ENCODE results near the gene ALDH1L1.

The ALDH1L1 gene

DNA sequence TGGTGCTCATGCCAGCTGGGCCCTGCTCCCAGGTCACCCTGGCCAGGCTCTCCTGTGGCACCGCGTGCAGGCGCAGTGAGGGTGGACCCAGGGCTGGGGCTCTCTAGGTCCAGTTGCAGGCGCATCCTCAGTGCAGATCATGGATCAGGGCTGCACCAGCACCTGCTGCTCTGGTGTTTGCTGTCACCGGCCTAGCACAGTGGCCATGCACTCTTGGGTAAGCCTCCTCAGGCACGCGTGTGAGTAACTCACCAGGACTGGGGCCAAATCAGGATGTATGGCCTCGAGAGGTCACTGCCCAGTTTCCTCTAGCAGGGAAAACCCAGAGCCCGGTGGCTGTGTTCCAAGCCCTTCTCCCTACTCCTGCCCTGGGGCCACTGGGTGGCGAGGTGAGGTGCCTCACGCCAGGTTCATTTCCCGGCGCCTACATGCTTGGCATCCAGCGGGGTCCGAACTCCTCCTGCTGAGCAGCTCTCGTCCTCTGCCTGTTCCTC lies 50.9 kb downstream of the ALDH1L1 start:
- TF ChIP-seq GATA3 (IDR thresholded peaks at IDR 0.05; ENCODE audit: low read depth, low read length) (no peak), GATA2 (IDR thresholded peaks at IDR 0.05; ENCODE audit: low read depth, low read length) (no peak)

DNA sequence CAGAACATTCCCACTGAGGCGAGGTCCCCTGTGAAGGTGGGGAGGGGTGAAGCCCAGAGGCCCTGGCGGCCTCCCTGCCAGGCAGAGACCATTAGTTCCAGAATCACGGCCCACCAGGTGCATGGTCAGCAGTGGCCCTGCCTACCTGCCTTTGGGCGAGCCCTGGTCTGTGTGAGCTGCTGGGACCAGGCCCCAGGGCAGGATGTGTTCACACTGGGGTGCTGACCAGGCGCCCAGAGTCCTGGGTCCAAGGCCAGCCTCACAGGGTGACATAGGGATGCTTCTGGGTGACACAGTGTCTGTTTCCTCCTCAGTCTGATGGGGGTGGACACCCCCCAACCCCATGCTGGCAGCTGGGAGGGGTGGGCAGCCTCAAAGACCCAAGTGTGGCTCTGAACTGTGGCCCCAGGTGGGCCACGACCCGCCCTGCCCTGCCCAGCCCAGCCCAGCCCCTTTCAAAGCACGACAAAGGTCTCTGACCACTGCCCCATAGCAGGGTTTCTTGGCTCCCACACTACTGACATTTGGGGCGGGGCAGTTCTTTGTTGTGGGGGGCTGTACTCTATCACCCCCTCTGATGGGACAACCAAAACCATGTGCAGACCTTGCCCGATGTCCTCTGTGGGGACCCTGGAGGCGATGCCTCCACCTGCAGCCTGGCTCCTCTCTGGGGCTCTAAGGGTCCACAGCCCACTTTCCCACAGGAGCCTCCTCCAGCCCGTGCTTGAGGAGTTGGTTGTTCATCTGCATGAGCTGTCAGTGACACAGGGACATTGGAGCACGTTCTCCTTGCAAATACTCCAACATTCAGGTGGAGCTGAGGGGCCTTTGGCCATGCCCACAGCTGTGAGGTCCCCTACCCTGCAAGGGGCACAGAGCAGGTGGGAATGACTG lies 51.6 kb downstream of the ALDH1L1 start:
- no peak for TF ChIP-seq GATA3 (IDR thresholded peaks at IDR 0.05; ENCODE audit: low read depth, low read length)

DNA sequence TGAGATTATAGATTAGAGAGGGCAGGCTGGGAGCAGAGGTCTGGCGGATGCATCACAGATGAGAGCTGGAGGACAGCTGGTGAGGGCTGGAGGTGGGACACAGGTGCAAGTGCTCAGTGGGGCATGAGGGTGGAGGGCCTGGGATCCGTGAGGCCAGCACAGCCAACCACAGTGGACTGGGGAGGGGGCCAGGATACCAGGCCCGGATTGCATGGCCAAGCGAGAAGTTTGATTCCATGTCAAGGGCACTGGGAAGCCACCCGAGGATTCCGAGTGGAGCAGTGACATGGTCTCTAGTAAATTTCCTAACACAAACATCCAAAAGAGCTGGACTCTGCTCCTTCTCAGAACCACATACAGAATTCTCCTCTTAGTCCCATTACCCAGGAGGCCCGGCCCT lies 52.5 kb downstream of the ALDH1L1 start:
- no peak for TF ChIP-seq GATA2 (IDR thresholded peaks at IDR 0.05; ENCODE audit: low read depth, low read length)
- no peak for TF ChIP-seq GATA3 (IDR thresholded peaks at IDR 0.05; ENCODE audit: low read depth, low read length)

DNA sequence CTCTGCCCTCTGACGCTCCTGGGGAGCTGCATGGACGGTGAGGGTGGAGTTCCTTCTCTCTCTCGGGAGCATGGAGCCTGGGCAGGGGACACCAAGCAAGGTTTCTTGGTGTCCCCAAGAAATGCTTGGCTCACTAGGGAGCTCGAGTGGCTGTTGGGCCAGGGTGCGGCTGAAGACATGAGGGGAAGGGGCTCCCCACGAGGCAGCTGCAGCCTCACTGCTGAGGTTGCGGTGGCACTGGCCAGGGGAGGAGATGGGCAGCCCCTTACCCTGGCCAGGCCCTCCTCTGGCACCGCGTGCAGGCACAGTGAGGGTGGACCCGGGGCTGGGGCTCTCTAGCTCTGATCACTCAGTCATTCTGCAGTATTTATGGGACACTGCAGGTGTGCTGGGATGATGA lies 52.9 kb downstream of the ALDH1L1 start:
- TF ChIP-seq GATA3 (IDR thresholded peaks at IDR 0.05; ENCODE audit: low read depth, low read length) (no peak), GATA2 (IDR thresholded peaks at IDR 0.05; ENCODE audit: low read depth, low read length) (no peak)

DNA sequence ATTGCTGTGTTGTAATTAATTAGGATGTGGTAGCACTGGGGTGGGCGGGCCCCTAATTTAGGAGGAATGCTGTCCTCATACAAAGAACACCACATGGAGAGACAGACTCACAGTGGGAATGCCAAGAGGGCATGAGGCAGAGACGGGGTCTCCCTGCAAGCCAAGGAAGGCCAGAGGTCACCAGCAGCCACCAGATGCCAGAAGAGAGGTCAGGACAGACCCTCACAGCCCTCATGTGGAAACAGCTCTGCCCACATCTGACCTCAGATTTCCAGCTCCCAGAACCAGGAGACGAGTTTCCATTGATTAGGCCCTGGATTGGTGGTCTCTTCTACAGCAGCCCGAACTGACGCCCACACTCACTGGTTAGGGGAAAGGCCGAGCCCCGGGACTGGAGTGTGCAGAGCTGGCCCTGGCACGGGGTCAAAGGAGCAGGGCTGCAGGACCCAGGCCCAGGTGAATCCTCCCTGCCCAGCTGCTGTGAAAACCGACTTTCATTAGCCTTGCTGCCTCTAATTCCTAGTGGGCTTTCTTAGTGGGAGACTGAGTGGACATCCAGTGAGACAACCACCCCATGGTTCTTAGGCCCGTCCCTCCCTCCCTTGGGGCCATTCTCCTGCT lies 53.5 kb downstream of the ALDH1L1 start:
- TF ChIP-seq GATA2 (IDR thresholded peaks at IDR 0.05; ENCODE audit: low read depth, low read length) (no peak), GATA3 (IDR thresholded peaks at IDR 0.05; ENCODE audit: low read depth, low read length) (no peak)

DNA sequence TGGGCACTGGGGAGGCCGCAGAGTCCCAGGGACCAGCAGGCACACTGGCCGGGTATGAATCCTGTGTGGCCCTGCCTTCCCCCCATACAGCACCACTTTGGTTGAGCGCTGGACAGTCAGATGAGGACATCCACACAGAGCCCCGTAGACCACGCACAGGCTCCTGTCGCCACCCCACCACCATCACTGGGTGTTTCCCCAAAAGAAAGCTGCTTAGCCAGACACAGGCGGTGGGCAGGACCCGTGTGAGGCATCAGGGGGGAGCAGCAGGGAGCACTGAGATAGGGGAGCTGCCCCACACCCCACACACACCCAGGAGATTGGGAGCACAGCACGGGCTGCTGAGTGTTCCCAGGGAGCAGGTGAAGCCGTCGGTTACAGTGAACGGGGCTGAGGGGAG lies 54.1 kb downstream of the ALDH1L1 start:
- TF ChIP-seq GATA3 (IDR thresholded peaks at IDR 0.05; ENCODE audit: low read depth, low read length) (no peak), GATA2 (IDR thresholded peaks at IDR 0.05; ENCODE audit: low read depth, low read length) (no peak)

DNA sequence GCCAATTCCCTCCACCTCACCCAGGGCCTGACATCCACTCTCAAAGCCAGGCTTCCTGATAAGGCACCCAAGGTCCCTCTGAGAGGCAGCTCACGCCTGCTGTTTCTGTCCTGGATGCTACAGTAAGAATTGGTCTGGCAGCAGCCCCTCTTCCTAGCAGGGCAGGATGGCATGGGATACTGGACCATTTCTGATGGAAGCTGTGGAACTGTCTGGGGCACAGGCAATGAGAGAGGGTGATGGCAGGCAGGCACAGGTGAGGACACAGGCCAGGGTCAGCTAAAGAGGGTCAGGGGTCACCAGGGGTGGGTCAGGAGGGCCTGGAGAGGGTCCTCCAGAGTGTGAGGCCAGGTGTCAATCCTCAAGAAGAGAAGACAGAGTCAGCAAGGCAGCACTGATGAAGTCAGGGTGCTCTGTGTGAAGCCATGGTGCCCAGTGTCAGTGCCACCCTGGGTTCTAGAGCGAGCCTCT lies 54.6 kb downstream of the ALDH1L1 start:
- TF ChIP-seq GATA2 (IDR thresholded peaks at IDR 0.05; ENCODE audit: low read depth, low read length) (no peak), GATA3 (IDR thresholded peaks at IDR 0.05; ENCODE audit: low read depth, low read length) (no peak)

DNA sequence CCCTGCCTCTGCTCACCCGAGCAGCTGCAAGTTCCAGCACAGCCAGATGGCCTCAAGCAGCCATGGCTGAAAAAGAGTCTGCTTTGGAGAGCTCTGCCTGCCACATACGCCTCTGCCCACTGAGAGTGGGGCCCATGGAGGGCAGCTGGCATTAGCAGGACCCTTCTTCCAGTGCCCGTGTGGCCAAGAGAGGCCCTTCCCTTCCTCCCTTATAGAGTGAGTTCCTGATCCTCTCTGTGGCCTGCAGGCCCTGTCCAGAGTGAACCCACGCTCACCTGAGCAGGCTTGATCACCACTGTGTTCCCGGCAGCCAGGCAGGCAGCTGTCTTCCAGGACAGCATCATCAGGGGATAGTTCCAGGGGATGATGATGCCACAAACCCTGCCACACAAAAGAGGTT lies 55.0 kb downstream of the ALDH1L1 start:
- TF ChIP-seq GATA2 (IDR thresholded peaks at IDR 0.05; ENCODE audit: low read depth, low read length) (no peak), GATA3 (IDR thresholded peaks at IDR 0.05; ENCODE audit: low read depth, low read length) (no peak)

DNA sequence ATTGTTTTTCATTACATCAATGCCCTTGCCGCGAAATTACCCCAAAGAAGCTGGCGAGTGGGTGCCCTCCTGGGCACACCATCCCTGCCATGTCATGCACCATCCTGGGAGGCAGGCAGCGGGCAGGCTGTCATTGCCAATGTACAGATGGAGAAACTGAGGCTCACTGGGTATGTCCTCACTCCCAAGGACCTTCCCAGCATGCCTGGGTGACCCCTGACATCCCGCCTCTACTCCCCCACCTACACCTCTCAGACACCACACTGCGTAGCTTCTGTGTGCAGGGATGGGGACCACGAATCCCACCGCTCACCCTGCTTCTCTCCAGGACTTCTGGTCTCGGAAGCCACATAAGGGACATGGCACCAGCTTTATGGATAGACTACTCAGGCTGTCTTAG lies 55.5 kb downstream of the ALDH1L1 start:
- TF ChIP-seq GATA3 (IDR thresholded peaks at IDR 0.05; ENCODE audit: low read depth, low read length) (no peak), GATA2 (IDR thresholded peaks at IDR 0.05; ENCODE audit: low read depth, low read length) (no peak)

DNA sequence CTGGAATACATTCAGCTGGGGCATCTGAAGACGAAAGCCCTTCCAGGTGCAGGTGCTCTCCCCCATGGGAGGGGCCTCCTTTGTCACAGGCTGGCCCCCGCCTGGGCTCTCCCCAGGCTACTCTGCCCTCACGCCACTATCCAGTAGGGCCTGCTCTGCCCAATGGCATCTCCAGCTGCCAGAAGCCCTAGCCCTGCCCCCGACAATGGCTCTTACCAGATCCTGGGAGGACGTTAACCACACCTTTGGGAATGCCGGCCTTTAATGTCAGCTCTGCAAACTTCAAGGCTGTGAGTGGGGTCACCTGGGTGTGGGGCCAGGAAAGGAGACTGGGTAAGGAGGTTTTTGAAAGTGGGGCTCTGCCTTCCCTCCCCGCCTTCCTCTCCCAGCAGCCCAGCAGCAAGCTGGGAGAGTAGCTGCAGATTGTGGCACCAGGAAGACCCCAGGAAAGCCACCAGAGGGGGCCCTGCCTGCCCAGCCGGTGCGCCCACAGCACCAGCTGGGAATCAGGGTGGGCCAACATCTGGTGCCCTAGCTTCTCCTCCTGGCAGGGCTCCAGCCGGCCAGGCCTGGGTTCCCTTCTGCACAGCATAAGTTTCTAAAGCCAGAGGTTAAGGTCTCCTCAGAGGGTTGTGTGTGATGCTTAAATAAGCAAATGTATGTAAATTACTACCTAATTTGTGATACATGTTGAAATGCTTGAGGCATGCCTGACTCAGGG lies 56.1 kb downstream of the ALDH1L1 start:
- TF ChIP-seq GATA3 (IDR thresholded peaks at IDR 0.05; ENCODE audit: low read depth, low read length) = no peak
- no peak for TF ChIP-seq GATA2 (IDR thresholded peaks at IDR 0.05; ENCODE audit: low read depth, low read length)

DNA sequence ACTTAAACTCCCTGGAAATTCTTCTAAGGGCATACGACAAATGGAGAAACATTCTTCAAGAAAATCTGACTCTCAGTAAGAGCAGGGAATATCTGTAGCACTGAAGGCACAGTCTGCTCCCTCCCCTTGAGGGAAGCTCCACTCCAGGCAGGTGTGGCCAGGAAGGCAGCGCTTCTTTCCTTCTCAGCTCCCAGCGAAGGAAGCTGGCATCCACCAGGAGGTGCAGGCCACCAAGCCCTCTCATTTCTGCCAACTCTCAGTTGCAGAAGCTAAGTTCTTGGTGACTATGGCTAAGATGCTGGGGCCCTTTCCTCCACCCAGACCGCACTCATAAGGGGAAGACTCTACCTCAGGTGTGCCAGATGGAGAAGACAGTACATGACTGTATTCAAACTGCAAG lies 58.8 kb downstream of the ALDH1L1 start:
- no peak for TF ChIP-seq GATA3 (IDR thresholded peaks at IDR 0.05; ENCODE audit: low read depth, low read length)
- no peak for TF ChIP-seq GATA2 (IDR thresholded peaks at IDR 0.05; ENCODE audit: low read depth, low read length)

DNA sequence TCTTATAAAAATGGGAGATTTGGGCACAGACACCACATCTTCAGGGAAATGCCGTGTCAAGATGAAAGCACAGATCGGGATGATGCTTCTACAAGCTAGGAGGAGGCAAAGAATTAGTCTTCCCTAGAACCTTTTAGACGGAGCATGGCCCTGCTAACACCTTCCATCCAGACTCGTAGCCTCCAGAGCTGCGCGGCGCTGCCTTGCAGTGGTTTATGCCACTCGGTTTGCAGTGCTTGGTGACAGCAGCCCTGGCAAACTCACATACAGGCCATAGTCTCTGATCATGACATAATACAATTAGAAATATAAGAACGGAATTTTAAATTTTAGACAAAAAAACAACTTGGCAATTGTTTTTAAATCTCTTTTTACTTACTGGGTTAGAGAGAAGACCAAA lies 59.3 kb downstream of the ALDH1L1 start:
- TF ChIP-seq GATA2 (IDR thresholded peaks at IDR 0.05; ENCODE audit: low read depth, low read length) = no peak

DNA sequence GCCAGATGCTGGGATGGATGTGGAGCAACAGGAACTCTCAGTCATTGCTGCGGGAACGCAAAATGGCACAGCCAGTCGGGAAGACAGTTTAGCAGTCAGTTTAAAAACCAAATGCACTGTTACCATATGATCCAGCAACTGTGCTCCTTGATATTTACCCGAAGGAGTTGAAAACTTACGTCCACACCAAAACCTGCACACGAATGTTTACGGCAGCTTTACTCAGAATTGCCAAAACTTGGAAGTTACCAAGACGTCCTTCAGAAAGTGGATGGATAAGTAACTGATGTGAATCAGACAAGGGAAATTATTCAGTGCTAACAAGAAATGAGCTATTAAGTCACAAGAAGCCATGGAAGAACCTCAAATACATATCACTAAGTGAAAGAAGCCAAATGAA lies 60.4 kb downstream of the ALDH1L1 start:
- TF ChIP-seq GATA2 (IDR thresholded peaks at IDR 0.05; ENCODE audit: low read depth, low read length) (no peak), GATA3 (IDR thresholded peaks at IDR 0.05; ENCODE audit: low read depth, low read length) (no peak)

DNA sequence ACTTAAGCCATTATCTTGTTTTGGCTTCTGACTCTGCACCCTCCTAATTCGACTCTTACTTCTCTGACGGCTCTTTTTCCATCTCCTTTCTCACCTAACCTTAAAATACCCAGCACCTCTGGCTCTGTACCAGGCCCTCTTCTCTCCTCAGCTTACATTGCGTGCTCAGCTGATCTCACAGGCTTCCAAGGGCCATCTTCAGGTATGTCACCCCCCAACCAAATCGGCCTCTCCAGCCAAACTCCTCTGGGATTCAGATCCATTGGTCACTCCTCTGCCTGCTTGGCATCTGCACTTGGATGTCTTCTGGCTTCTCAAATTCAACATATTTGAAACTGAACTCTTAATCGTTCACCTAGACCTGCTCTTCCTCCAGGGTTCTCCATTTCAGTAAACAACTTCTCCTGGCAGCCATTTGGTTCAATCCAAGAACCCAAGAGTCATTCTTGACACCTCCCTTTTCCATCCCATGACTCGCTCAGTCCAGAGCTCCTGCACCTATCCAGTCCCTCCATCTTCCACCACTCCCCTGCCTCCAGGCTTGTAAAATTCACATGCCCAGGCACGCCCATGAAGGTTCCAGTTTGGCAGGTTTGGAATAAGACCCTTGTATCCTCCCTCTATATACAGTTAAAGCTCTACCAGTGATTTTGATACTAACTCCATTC lies 61.2 kb downstream of the ALDH1L1 start:
- TF ChIP-seq GATA3 (IDR thresholded peaks at IDR 0.05; ENCODE audit: low read depth, low read length) (no peak), GATA2 (IDR thresholded peaks at IDR 0.05; ENCODE audit: low read depth, low read length) (no peak)
